ENCODE data around the gene GLTP.

Gene GLTP

GRCh38 chr12:109807954-109808643 lies 72.2 kb downstream of the GLTP start:
- H3K4me3 ChIP-seq (ENCODE audit: low read depth, low read length): no peak overlapping the region
- TF ChIP-seq MAX (IDR thresholded peaks at IDR 0.05; ENCODE audit: low read depth, low read length): no peak
- no peak for TF ChIP-seq POLR2A (IDR thresholded peaks at IDR 0.05; ENCODE audit: extremely low read depth, insufficient read length)
- no peak for TF ChIP-seq CTCF (IDR thresholded peaks at IDR 0.05; ENCODE audit: low read depth, low read length)
- no peak for TF ChIP-seq MYC (IDR thresholded peaks at IDR 0.05; ENCODE audit: low read depth, low read length)
- no peak for DNase-seq (ENCODE audit: low read depth)

GRCh38 chr12:109804820-109805761 lies 75.2 kb downstream of the GLTP start:
- peak; percentile 79 for DNase-seq (ENCODE audit: low read depth)
- peak; percentile 99 for TF ChIP-seq CTCF (IDR thresholded peaks at IDR 0.05; ENCODE audit: low read depth, low read length)
- no peak for TF ChIP-seq MYC (IDR thresholded peaks at IDR 0.05; ENCODE audit: low read depth, low read length)
- TF ChIP-seq POLR2A (IDR thresholded peaks at IDR 0.05; ENCODE audit: extremely low read depth, insufficient read length): no peak
- peak; percentile 45; the same call in 1 of the 2 replicates for TF ChIP-seq MAX (IDR thresholded peaks at IDR 0.05; ENCODE audit: low read depth, low read length)
- no peak overlapping the region for H3K4me3 ChIP-seq (ENCODE audit: low read depth, low read length)

- H3K4me3 ChIP-seq (ENCODE audit: low read depth, low read length): no peak overlapping the region
- no peak for DNase-seq (ENCODE audit: low read depth)
- TF ChIP-seq POLR2A (IDR thresholded peaks at IDR 0.05; ENCODE audit: extremely low read depth, insufficient read length): no peak
- TF ChIP-seq MAX (IDR thresholded peaks at IDR 0.05; ENCODE audit: low read depth, low read length): no peak
- no peak for TF ChIP-seq CTCF (IDR thresholded peaks at IDR 0.05; ENCODE audit: low read depth, low read length)
- TF ChIP-seq MYC (IDR thresholded peaks at IDR 0.05; ENCODE audit: low read depth, low read length): no peak
Observed at GRCh38 chr12:109803678-109804077, 76.7 kb downstream of the GLTP start.

GRCh38 chr12:109802828-109803227 lies 77.5 kb downstream of the GLTP start:
- no peak for DNase-seq (ENCODE audit: low read depth)

More at GRCh38 chr12:109802828-109803227, 77.5 kb downstream of the GLTP start:
- no peak overlapping the region for H3K4me3 ChIP-seq (ENCODE audit: low read depth, low read length)
- TF ChIP-seq MYC (IDR thresholded peaks at IDR 0.05; ENCODE audit: low read depth, low read length): no peak
- TF ChIP-seq POLR2A (IDR thresholded peaks at IDR 0.05; ENCODE audit: extremely low read depth, insufficient read length): no peak
- TF ChIP-seq MAX (IDR thresholded peaks at IDR 0.05; ENCODE audit: low read depth, low read length): no peak
- no peak for TF ChIP-seq CTCF (IDR thresholded peaks at IDR 0.05; ENCODE audit: low read depth, low read length)

Data from NB4 (cell line).